Middle frontal gyrus (tissue), 1 donor: Measurements from ENCODE around the gene GLP2R.
"Not testable (repeated sequence)": the region's sequence is repeated elsewhere in the genome, so short reads cannot be mapped to it uniquely, and the experiment has no call there.

Experiments used
- DNase-seq: peaks from one replicate; pipeline ENCODE4 v3.0.0-alpha.2; 2015; ENCODE audit warnings: low spot score; ENCODE audit errors: extremely low spot score

GLP2R gene, protein sequence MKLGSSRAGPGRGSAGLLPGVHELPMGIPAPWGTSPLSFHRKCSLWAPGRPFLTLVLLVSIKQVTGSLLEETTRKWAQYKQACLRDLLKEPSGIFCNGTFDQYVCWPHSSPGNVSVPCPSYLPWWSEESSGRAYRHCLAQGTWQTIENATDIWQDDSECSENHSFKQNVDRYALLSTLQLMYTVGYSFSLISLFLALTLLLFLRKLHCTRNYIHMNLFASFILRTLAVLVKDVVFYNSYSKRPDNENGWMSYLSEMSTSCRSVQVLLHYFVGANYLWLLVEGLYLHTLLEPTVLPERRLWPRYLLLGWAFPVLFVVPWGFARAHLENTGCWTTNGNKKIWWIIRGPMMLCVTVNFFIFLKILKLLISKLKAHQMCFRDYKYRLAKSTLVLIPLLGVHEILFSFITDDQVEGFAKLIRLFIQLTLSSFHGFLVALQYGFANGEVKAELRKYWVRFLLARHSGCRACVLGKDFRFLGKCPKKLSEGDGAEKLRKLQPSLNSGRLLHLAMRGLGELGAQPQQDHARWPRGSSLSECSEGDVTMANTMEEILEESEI

GRCh38 chr17:9825641-9826150, at the start of gene GLP2R:
Gene GLP2R (plus strand): TSS chr17:9825924. CDS start chr17:9826064, 140 bp downstream.
- no peak for DNase-seq

GRCh38 chr17:9776911-9777310, 48.8 kb upstream of the GLP2R start:
- DNase-seq: no peak

GRCh38 chr17:9780552-9780951, 45.2 kb upstream of the GLP2R start:
- no peak for DNase-seq

GRCh38 chr17:9783050-9783449, 42.7 kb upstream of the GLP2R start:
- DNase-seq: no peak

DNA sequence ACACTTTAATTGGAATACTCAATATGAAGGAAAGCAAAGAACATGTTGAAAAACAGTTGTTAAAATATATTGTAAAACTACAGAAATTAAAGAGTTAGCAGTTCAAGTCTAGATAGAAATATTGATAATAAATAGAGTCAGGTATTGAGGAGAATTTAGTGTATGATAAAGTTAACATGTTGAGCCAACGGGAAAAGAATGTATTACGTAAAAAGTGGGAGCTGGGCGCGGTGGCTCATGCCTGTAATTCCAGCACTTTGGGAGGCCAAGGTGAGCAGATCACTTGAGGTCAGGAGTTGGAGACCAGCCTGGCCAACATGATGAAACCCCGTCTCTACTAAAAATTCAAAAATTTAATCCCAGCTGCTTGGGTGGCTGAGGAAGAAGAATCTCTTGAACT, 42.3 kb upstream of the GLP2R start:
- not testable (repeated sequence) for DNase-seq

- no peak for DNase-seq
These were observed 41.2 kb upstream of the GLP2R start for GRCh38 chr17:9784544-9784943.

DNA sequence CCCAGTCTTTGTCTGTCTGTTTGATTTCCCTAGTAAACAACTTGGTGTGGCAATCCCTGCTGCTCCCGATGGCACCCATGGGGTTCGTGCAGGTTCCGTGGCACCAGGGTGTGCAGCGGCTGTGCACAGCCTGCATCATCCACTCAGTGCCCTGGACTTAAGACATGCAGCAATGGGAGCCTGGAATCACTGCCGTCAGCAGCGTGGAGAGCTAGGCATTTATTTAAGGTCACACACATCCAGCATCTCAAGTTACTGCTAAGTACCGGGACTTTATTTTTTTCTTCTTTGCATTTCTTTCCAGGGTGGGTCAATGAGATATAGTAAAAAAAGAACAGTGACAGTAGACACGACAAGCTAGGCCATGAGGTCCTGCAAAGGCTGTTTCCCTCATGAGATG, 37.1 kb upstream of the GLP2R start:
- no peak for DNase-seq

DNA sequence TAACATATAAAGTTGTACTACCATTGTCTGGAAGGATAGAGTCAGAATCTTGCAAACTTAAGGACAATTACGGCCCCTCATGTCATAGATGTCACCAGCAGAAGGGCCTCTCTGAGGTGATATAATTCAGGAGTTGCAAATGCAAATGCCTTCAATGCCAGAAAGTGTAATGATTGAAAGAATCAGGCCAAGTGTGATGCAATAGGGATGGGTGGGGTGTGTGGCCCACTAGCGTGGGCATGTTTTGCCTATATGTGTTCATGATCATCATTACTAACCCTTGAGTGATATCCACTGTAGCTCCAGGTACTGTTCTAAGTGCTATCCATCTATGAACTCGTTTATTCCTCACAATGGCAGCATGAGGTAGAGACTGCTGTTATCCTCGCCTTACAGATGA, 35.4 kb upstream of the GLP2R start:
- no peak for DNase-seq

GRCh38 chr17:9790889-9791876, 34.5 kb upstream of the GLP2R start, which contains the start of gene DHRS7C:
Gene DHRS7C (minus strand): TSS chr17:9791592. CDS start chr17:9791284, 308 bp downstream.
- no peak for DNase-seq

- DNase-seq: no peak
These were observed 33.4 kb upstream of the GLP2R start for GRCh38 chr17:9792181-9792840.

DNA sequence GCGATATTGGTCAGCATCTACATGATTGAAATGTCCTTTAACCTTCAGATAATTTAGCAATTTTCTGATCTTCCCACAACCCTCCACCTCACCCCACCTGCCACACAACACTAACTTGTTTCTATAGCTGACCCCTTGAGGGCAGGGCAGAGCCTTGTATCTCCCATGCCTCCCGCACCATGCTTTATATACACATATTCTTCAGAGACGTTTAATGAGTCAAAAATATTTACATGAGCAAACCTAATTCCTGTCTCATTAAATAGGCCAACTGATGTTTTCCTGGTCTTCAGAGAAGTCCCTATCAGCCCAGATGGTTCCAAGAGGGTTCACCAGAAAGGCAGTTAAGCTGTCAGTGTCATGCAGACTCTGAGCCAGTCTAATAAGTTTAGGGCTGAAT, 27.7 kb upstream of the GLP2R start:
- no peak for DNase-seq

GRCh38 chr17:9798724-9799123, 27.0 kb upstream of the GLP2R start:
- DNase-seq: no peak

DNA sequence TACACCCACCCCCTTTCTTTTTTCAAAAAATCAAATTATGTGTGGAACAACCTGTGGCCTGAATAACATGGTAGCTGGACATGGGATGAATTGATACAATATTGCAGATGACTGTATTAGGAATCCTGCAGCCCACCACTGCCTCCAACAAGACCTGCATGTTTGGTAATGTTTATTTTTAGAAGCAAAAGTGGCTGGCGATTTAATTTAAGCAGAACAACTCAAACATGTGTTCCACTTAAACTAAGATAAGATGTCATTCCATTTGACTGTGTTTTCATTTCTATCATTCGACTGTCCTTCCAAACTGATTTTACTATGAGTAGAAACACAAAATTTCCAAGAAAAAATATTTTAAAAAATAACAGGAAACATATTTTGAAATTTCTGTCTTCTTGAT, 24.2 kb upstream of the GLP2R start:
- DNase-seq: no peak

GRCh38 chr17:9802294-9802693, 23.4 kb upstream of the GLP2R start:
- DNase-seq: no peak

DNA sequence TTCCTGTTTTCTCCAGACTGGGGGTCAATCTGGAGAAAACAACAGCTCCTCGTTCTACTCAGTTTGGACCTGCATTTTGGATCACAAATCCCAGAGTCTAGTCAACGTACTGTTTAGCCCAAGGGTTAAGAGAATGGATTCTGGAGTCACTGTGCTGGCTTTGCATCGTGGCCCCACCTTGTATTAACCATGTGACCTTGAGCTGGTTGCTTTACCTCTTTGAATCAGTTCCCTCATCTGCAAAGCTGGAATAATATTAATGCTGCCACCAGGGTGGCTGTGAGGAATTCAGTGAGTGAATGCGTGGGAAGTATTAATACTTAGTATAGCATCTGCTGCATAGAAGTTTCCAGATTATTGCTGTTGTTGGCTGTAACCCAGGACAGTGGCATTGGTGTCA, 23.0 kb upstream of the GLP2R start:
- DNase-seq: no peak

DNA sequence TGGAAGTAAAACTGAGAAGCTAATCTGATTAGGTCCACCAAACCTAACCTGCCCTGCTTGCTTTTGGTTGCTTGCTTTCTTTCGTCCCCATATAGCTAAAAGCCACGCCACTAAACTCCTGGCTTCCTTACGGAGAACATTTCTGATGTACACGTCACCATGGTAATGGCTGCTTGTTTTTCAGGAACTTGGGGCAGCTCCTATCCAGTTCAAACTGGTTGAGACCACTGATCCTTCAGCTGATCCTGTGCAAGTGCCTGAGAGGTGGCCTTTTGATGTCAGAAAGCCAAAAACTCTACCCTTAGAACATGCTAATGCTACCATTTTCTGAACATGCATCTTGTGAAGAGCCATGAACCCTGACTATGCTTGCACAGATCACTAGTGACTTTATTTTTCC, 20.0 kb upstream of the GLP2R start:
- DNase-seq: no peak

GRCh38 chr17:9806699-9807098, 19.0 kb upstream of the GLP2R start:
- DNase-seq: peak; percentile 17

GRCh38 chr17:9809409-9809808, 16.3 kb upstream of the GLP2R start:
- no peak for DNase-seq

DNA sequence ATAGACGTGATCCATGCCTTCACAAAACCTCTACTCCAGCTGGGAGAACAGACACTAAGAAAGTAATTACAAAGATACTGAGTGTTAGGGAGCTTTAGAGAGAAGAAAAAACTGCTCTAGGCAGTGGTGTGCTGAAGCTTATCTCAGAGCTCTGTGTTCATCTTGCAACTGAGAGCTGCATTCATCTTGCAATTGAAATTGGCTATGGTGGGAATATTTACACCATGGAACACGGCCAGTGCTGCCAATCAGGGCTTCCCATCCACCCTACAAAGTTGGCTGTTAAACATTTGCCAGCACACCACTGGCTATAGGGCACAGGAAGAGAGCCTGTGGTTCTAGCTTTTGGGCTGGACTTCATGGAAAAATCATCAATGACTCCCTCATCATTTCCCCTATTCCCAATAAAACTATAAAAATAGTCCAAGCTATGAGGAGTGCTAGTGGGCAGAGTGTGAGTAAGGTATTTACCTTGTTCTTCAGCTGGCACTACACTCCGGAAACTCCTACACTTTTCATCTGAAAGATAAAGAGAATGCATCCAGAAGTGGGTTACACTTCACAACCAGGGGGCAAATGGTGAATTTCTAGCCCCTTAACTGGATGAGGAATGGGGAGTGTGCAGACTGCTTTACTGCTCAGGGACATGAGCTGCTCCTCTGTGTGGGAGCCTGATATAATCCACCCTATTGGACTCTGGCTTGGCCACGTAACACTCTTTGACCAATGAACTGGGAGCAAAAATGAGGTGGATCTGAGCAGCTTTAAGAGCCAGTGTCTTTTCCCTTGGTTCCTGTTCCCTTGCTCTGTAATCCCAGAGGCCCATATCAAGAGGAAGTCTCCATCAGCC, 15.4 kb upstream of the GLP2R start:
- no peak for DNase-seq

- no peak for DNase-seq
These were observed 14.6 kb upstream of the GLP2R start for GRCh38 chr17:9811086-9811485.
